NCI-H2029 treated with DMSO at 0.1 percent for 48 hours (cell line): ENCODE data around the gene EXOSC5.
"Not testable (repeated sequence)": the region's sequence is repeated elsewhere in the genome, so short reads cannot be mapped to it uniquely, and the experiment has no call there.

Source experiments
- DNase-seq: peaks from one replicate; lab custom pipeline; 2025; lab: John Stamatoyannopoulos, UW

The EXOSC5 gene

DNA sequence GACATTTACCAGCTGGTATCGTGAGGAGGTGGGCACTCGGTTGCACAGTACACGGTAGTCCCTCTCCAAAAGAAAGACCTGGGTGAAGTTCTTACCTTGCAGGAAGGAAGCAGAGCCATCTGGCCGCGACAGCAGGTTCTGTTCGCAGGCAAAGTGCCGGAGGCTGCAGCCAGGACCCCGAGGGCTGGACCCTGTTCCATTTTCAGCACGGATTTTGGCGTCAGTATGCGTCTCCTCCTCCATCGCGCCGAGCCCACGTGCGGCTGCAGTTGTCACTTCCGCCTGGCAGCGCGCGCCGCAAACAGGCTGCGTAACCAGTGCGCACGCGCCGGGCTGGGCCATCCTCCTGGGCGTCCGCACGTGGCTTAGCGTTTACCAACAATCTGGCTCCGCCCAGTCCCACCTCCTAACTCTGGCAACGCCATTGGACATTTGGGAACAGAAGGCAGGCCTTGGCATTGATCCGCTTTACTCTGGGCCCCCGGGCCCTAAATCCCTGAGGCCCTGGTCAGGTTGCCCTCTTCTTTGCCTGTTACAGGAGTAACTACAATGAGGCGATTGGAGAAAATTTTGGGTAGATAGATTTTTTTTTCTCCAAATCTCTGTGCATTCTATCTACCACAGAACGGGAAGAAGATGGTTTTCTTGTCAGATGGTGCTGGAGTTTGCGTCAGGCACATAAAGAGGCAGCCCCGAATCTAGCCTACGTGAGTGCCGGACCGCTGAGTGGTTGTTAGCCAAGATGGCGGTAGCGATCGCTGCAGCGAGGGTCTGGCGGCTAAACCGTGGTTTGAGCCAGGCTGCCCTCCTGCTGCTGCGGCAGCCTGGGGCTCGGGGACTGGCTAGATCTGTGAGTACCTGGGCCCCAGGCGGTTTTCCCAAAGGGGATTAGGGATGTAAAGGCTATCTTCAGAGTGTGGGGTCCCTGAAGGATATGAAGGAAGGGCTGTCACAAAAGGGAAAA lies at the start of gene EXOSC5, which contains the start of gene BCKDHA:
Gene EXOSC5, minus strand, starts transcription at position 274 of the 964 bp plus-strand sequence. Its CDS starts 31 bp downstream, at position 243.
Gene BCKDHA, plus strand, starts transcription at position 733 of the 964 bp plus-strand sequence. Its CDS starts 10 bp downstream, at position 743.
- peak; percentile 99 for DNase-seq

DNA sequence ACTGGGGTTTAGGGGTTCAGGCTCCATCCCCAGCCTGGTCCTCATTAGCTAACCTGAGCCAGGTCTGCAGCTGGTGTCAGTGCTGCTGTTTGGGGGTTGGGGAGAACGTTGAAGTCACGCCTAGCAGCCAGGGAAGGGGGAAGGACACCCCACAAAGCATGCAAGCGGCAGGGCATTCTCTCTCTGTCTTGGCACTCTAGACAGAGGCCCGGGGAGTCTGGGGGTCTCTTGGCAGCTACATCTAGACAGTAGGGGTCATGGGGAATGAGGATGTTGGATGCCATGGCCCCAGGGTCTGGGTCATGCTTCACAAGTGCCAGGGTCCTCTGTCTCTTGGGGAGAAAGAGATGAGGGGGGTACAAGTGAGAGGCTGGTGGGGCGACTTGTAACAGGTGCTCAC lies 48.4 kb upstream of the EXOSC5 start:
- DNase-seq, result no peak

DNA sequence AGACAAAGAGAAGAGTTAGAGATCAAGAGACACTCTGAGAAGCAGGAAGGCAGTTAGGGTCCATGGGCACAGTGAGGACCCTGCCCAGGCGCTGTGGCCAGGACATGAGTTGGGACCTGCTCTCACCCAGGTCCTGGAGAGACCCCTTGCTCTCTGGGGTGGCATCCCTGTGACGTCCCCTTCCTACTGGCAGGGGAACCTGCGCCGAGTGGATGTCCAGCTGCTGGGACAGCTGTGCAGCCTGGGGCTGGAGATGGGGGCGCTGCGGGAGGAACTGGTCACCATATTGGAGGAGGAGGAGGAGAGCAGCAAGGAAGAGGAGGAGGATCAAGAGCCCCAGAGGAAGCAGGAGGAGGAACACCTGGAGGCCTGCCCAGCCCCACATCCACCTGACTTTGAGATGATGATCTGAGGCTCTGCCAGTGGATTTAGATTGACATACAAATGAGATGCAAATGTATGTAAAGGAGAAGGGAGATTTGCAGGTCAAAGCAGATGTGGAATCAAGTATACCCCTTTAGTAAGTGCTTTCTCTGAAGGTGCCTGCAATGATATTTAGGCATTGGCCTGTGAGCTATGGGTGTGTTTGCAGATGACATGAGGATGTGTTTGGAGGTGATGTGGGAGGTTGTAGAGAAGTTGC lies 46.8 kb upstream of the EXOSC5 start:
- no peak for DNase-seq

DNA sequence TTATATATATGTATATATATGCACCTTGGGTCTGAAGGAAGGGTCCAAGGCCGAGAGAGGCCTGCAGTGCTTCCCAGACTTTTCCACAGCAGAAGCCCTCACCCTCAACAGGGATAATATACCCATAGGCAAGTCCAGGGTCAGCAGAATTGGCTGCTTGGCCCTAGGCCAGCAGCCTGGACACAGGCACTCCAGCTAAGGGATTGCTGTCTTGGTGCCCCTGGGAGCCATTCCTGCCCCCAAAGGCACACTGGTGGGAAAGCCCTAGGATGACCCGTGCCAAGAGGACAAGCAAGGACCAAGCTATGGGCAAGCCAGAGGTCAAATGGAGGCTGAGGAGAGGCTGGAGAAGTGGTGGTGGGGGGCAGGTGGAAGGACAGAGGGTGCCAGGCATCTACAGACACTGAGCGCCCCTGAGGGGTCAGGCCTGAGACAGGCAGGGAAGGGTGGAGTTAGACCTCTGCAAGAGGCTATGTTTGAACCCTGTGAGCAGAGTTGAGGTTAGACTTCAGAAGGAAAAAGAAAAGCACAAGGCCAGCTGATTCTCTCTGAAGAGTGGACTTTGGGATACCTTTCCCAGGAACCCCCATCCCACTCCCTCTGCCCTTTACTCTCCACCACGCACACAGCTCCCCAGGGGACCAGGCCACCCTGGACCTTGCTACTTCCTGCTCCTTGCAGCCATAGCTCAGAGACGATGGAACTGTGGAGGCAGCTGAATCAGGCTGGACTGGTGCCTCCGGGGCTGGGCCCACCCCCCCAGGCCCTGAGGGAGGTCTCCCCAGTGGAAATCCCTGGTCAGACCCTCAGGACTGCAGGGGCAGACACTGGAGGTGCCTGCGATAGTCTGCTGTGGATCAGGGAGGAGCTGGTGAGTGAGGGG lies 45.6 kb upstream of the EXOSC5 start, which contains the start of gene ERICH4:
Gene ERICH4, plus strand, starts transcription at position 684 of the 883 bp plus-strand sequence. Its CDS starts 14 bp downstream, at position 698.
- no peak for DNase-seq

DNA sequence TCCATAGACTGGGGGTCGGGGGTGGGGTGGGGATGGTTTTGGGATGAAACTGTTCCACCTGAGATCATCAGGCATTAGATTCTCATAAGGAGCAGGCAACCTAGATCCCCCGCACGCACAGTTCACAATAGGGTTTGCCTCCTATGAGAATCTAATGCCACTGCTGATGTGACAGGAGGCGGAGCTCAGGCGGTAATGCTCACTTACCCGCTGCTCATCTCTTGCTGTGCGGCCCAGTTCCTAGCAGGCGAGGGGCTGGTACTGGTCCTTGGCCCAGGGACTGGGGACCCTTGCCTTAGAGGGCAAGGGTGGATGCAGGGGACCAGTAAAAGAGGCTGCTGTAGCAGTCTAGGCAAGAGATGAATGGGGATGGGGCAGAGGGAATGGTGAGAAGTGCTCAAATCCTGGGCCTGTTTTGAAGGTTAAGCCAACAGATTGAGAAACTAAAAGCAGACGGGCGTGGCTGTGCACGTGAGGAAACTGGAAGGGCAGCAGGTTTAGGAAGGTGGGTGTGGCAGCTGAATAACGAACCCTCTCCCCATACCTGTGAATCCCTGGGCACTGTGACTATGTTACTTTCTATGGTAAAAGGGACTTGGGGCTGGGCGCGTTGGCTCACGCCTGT lies 44.3 kb upstream of the EXOSC5 start:
- no peak for DNase-seq

GRCh38 chr19:41439441-41440222 lies 42.5 kb upstream of the EXOSC5 start, which contains the start of gene DMAC2:
Gene DMAC2, minus strand, starts transcription at chr19:41439912. Its CDS starts 13 bp downstream, at chr19:41439899.
- peak; percentile 88 for DNase-seq

- no peak for DNase-seq
These were observed 40.9 kb upstream of the EXOSC5 start for GRCh38 chr19:41437944-41438574.

- no peak for DNase-seq
These were observed 39.5 kb upstream of the EXOSC5 start for GRCh38 chr19:41436674-41436951.

DNA sequence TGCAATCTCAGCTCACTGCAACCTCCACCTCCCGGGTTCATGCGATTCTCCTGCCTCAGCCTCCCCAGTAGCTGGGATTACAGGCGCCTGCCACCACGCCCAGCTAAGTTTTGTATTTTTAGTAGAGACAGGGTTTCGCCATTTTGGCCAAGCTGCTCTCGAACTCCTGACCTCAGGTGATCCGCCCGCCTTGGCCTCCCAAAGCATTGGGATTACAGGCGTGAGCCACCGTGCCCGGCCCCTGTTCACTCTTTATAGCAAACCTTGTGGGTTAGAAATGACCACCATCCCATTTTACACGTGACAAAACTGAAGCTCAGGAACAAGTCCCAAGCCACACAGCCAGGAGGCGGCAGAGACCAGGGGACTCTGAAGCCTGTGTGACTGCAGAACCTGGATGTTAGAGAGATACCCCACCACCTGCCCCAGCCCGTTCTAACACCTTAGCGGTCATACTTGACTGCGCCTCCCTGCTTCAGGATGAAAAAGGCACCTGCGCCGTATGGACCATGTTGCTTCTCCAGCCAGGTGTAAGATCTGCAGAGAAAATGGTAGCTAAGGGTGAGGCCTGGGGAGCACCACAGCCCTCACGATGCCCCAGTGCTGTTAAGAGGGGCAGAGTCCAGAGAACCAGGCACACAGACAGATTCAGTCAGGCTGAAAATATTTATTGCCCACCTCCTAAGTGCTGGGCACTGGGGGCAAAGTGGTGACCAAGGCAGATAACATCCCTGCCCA lies 38.9 kb upstream of the EXOSC5 start:
- DNase-seq, result no peak

- not testable (repeated sequence) for DNase-seq
These were observed 38.2 kb upstream of the EXOSC5 start for GRCh38 chr19:41435376-41435775.

GRCh38 chr19:41434450-41434849 lies 37.3 kb upstream of the EXOSC5 start:
- DNase-seq, result no peak

- no peak for DNase-seq
These were observed 36.0 kb upstream of the EXOSC5 start for GRCh38 chr19:41433171-41433570.

DNA sequence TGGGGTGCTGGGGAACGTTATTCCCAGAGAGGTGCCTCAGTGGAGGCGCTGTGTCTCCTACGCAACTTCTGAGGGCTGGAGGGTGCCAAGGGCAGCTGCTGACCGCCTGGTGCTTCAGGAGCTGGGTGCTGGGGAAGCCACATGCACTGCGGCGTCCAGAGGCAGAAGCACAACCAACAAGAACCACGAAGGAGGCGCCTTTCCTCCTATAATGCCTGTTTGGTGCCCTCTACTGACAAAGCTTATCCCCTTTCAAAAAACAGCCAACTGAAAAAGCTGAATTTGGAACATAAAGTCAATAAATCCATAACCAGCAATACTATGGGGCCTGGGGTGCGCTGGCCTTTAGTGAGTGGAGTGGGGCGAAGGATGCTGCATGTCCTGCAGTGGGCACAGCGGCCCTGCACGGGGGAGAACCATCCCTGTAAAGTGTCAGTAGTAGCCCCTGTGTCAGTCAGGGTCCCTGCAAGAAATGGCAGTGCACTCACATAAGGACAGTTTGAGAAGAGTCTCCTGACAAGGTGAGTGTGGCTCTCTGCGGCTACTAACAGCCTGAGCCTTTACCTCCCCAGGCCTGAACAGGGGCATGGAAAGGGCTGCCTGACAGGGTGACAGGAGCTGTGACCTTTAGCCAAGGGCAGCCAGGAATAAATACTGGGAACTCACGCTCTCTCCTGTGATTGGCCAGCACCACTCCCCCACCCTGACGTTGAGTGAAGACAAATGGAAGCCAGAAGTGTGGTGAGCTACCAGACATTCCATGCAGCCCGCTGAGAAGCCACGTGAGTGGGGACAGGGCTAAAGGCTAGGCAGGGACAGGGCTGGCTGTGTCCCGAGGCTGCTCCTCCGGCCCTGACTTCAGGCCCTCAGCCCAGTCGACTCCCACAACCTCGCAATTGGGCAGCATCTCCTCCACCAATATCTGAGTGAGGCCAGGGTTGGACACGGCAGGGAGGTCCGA lies 34.5 kb upstream of the EXOSC5 start:
- no peak for DNase-seq

DNA sequence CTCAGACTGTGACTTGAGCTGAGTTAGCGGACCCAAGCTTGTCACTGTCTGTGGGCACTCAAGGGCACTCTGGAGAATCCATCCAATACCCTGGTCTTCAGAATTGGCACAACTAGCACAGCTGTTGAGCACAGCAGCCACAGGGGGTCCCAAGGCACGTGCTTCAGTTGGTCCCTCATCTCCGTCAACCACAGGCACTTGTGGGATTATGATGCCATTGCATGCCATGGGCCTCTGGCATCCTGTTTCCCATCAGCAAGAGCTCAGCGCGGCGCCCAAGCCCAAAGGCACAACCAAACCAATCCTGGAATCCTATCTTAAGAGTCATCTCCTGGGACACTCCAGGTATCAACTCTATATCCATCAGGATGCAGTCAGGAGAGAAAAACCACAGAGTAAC lies 33.8 kb upstream of the EXOSC5 start:
- DNase-seq, result no peak

DNA sequence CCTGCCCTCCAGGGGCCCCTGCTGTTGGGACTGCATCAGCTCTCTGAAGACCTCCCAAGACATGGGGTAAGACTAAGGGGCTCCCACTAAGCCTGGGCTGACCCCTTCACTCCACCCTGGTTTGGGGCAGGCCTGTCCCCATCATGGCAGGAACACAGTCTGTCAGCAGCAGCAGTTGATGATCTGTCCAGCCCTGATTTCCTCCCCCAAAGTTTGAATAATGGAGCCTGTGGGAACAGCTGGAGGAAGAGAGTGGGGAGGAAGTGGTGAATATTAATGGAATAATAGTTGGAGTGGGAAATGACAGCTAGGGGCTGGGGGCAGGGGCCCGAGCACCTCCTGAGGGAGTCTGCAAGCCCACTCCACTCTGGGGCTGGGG lies 31.3 kb upstream of the EXOSC5 start:
- DNase-seq, result no peak

DNA sequence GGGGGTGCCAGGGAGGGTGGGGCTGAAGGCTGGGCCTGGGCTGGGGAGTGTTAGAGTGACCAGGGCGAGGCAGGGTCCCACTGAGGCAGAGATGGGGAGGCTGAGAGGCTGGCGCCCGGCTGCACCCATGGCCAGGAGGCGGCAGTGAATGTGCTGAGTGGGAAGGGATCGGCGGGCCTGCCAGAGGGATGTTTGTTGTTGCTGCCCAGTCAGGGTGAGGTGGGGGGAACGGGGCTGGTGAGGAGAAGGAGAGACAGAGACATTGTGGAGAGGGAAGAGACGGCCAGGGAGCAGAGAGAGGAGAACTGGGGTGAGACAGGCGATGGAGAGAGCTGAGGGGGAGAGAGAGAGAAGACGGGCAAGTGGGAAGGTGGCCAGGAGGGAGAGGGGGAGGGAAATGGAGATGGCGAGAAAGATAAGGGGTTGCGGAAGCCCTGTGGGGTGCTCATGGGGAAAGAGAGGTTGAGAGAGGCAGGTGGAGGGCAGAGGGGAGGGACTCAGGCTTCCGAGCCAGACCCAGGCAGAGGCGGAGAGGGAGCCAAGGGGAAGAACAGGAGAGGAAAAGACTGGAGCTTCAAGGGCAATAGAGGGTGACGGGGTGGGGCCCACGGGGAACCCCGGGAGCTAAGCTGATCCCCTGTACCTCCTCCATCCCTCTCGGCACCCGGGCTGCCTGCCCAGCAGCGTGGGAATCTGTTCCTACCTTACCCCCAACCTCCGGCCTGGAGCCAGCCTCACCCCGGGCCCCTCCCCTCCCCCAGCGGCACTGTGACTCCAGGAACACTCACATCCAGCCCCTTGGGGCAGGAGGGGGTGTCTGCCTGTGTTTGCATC lies 30.7 kb upstream of the EXOSC5 start:
- DNase-seq, result peak; percentile 30

GRCh38 chr19:41426952-41427646 lies 29.9 kb upstream of the EXOSC5 start, which contains the start of gene B3GNT8:
Gene B3GNT8, minus strand, starts transcription at chr19:41427374. Its CDS starts 596 bp downstream, at chr19:41426778.
- DNase-seq, result peak; percentile 34
